Activated naive CD8-positive, alpha-beta T cell treated with anti-CD3 and anti-CD28 coated beads, Interleukin-2, amount 10 ng/mL, durations not matched to agents 7 days and 5 days (primary cell): ENCODE data around the gene SNX3. TPM values are rescaled to one million over a fixed set of nuclear protein-coding genes. Genes with fewer than 3 reads are reported as not detected.
"Not testable (repeated sequence)": the region's sequence is repeated elsewhere in the genome, so short reads cannot be mapped to it uniquely, and the experiment has no call there.

ENCODE experiments used
- ATAC-seq: fragments of 150-1000 bp; cut with Tn5 transposase; one replicate; pipeline ENCODE4 v1.10.0; 2021; ENCODE audit warnings: low read depth, moderate library complexity
- POLR2A ChIA-PET: fragments of 350-600 bp; sonication (Branson Sonifier 250); formaldehyde crosslinking; loops from one replicate; lab custom pipeline; 2021; ENCODE audit warnings: antibody characterized with exemption; lab: Charles Lee
- DNase-seq: peaks from one replicate; pipeline ENCODE4 v3.0.0; 2021
- H3K27ac Mint-ChIP-seq: one replicate; pipeline ENCODE4 v1.8.0; 2022; ENCODE audit warnings: mild to moderate bottlenecking, mixed read lengths
- H3K27me3 Mint-ChIP-seq: one replicate; pipeline ENCODE4 v1.8.0; 2022; ENCODE audit warnings: mild to moderate bottlenecking, moderate library complexity, mixed read lengths
- H3K36me3 Mint-ChIP-seq: one replicate; pipeline ENCODE4 v1.8.0; 2021; ENCODE audit warnings: mild to moderate bottlenecking, mixed read lengths
- H3K4me1 Mint-ChIP-seq: one replicate; pipeline ENCODE4 v1.8.0; 2021; ENCODE audit warnings: mixed read lengths
- H3K4me3 Mint-ChIP-seq: one replicate; pipeline ENCODE4 v1.8.0; 2022; ENCODE audit warnings: mild to moderate bottlenecking, moderate library complexity, mixed read lengths
- H3K9me3 Mint-ChIP-seq: one replicate; pipeline ENCODE4 v1.8.0; 2021; ENCODE audit warnings: mixed read lengths
- total RNA-seq, 2 experiments: library from RNA; stranded (reverse); gene quantifications; one replicate each; pipeline ENCODE4 v1.2.3, GENCODE V29; 2021

Gene SNX3
- total RNA-seq, 2 experiments from 2014 or later: 85.0 to 92.5 TPM

DNA sequence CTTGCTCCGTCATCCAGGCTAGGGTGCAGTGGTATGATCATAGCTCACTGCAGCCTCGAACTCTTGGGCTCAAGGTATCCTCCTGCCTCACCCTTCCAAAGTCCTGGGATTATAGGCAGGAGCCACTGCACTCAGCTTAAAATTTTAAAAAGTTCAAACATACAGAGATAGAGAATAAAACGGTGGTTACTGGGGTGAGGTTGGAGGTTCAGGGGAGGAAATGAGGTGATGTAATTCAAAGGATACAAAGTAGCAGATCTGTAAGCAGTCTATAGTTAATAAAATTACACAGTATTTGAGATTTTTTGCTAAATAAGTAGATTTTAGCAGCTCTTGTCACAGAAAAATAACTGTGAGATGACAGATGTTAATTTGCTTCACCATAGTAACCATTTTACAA lies 26.5 kb upstream of the SNX3 start:
- ATAC-seq (peak; percentile 82), DNase-seq (no peak)
- H3K36me3 Mint-ChIP-seq: peaks cover 4% of the 10 kb centered on the region
- POLR2A ChIA-PET: interaction anchor here (1.1 to 1.2 kb wide), 2 partner anchors 14 to 26 kb away, joined by 3 to 5 read pairs; partner anchors contain the start of gene SNX3
- peaks cover 10% of the 10 kb centered on the region for H3K27me3 Mint-ChIP-seq
- H3K4me3 Mint-ChIP-seq: peak overlapping the region; percentile 71
- peaks cover 26% of the 10 kb centered on the region for H3K4me1 Mint-ChIP-seq
- no peaks in the 10 kb centered on the region for H3K9me3 Mint-ChIP-seq
- H3K27ac Mint-ChIP-seq: peak overlapping the region; percentile 74

DNA sequence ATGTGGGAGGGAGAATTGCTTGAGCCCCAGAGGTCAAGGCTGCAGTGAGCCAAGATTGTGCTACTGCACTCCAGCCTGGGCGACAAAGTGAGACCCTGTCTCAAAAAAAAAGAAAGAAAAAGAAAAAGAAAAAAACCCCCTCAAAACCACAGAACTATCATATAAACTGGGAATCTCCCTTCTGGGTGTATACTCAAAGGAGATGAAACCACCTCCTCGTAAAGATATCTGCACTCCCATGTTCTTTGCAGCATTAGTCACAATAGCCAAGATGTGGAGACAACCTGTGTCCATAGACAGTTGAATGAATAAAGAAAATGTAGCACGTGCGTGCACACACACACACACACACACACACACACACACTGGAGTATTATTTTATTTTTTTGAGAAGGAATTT lies 25.5 kb upstream of the SNX3 start:
- H3K36me3 Mint-ChIP-seq: peaks cover 4% of the 10 kb centered on the region
- no peaks in the 10 kb centered on the region for H3K9me3 Mint-ChIP-seq
- peaks cover 25% of the 10 kb centered on the region for H3K4me1 Mint-ChIP-seq
- ATAC-seq (no peak), DNase-seq (no peak)
- H3K4me3 Mint-ChIP-seq: no peak overlapping the region
- peaks cover 6% of the 10 kb centered on the region for H3K27me3 Mint-ChIP-seq
- no peak overlapping the region for H3K27ac Mint-ChIP-seq
- POLR2A ChIA-PET: no interaction called here

GRCh38 chr6:108285381-108285780 lies 24.5 kb upstream of the SNX3 start:
- POLR2A ChIA-PET: interaction anchor here (0.8 kb wide), 1 partner anchor 24 kb away, joined by 4 read pairs; the partner anchor contains the start of gene SNX3
- peaks cover 4% of the 10 kb centered on the region for H3K36me3 Mint-ChIP-seq
- no peaks in the 10 kb centered on the region for H3K9me3 Mint-ChIP-seq
- peaks cover 25% of the 10 kb centered on the region for H3K4me1 Mint-ChIP-seq
- H3K27ac Mint-ChIP-seq: no peak overlapping the region
- no peak overlapping the region for H3K4me3 Mint-ChIP-seq
- ATAC-seq (no peak), DNase-seq (no peak)
- H3K27me3 Mint-ChIP-seq: peaks cover 3% of the 10 kb centered on the region

GRCh38 chr6:108277831-108278230 lies 17.0 kb upstream of the SNX3 start:
- Mint-ChIP-seq H3K36me3 (no peaks in the 10 kb centered on the region), H3K27ac (no peak overlapping the region), H3K9me3 (no peaks in the 10 kb centered on the region), H3K4me1 (no peaks in the 10 kb centered on the region), H3K4me3 (no peak overlapping the region), H3K27me3 (peaks cover 16% of the 10 kb centered on the region)
- ATAC-seq (no peak), DNase-seq (no peak)
- POLR2A ChIA-PET: no interaction called here

DNA sequence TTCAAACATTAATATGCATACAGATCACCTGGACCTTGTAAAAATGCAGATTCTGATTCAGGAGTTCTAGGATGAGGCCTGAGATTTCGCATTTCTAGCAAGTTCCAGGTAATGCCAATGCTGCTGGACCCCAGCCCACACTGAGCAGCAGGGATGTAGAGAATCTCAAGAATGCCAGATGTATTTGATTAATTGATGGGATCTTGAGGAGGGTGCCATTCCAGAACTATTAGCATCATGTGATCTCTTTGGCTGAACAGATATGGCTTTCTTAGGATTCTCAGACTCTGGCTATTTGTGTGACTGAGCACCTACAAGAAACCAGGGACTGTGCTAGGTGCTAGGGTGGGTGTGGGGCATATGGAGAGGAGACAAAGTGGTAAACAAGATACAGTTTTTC lies 16.5 kb upstream of the SNX3 start:
- no peak overlapping the region for H3K27ac Mint-ChIP-seq
- no peak for ATAC-seq
- POLR2A ChIA-PET: no interaction called here
- no peak overlapping the region for H3K4me3 Mint-ChIP-seq
- no peak for DNase-seq
- peaks cover 19% of the 10 kb centered on the region for H3K27me3 Mint-ChIP-seq
- H3K4me1 Mint-ChIP-seq: no peaks in the 10 kb centered on the region
- H3K36me3 Mint-ChIP-seq: no peaks in the 10 kb centered on the region
- H3K9me3 Mint-ChIP-seq: no peaks in the 10 kb centered on the region

DNA sequence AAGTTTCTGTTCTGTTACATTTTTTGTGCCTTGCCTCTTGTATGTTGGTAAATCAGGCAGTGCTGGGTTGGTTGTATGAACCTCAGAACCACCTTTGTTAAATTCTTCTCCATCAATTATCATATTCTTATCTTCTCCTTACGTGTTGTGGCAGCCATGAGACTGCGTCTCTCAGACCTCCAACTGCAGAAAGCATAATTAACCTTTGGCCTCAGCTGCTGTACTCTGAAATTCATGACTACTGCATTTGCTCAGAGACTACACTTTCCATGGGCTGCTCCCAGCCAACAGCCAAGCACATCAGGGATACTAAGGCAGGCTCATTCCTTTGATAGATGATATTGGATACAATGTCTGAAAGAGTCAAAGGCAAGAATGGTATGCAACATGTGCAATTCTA lies 15.1 kb upstream of the SNX3 start:
- Mint-ChIP-seq H3K27me3 (peaks cover 19% of the 10 kb centered on the region), H3K36me3 (no peaks in the 10 kb centered on the region), H3K9me3 (no peaks in the 10 kb centered on the region), H3K27ac (no peak overlapping the region), H3K4me1 (no peaks in the 10 kb centered on the region), H3K4me3 (no peak overlapping the region)
- POLR2A ChIA-PET: no interaction called here
- no peak for ATAC-seq
- DNase-seq: no peak

GRCh38 chr6:108274546-108274945 lies 13.7 kb upstream of the SNX3 start:
- Mint-ChIP-seq H3K9me3 (no peaks in the 10 kb centered on the region), H3K36me3 (no peaks in the 10 kb centered on the region), H3K27me3 (peaks cover 14% of the 10 kb centered on the region), H3K27ac (no peak overlapping the region), H3K4me3 (no peak overlapping the region), H3K4me1 (no peaks in the 10 kb centered on the region)
- DNase-seq (no peak), ATAC-seq (no peak)
- POLR2A ChIA-PET: interaction anchor here (0.5 kb wide), 1 partner anchor 8 kb away, joined by 3 read pairs; no protein-coding TSS in a partner anchor

DNA sequence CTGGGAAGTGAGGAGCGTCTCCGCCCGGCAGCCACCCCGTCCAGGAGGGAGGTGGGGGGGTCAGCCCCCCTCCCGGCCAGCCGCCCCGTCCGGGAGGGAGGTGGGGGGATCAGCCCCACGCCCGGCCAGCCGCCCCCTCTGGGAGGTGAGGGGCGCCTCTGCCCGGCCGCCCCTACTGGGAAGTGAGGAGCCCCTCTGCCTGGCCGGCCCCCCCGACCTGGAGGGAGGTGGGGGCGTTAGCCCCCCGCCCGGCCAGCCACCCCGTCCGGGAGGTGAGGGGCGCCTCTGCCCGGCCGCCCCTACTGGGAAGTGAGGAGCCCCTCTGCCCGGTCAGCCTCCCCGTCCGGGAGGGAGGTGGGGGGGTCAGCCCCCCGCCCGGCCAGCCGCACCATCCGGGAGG lies 9.1 kb upstream of the SNX3 start:
- H3K36me3 Mint-ChIP-seq, H3K27me3 Mint-ChIP-seq, H3K9me3 Mint-ChIP-seq, ATAC-seq, H3K4me3 Mint-ChIP-seq, DNase-seq, H3K4me1 Mint-ChIP-seq, POLR2A ChIA-PET, H3K27ac Mint-ChIP-seq: not testable (repeated sequence)

DNA sequence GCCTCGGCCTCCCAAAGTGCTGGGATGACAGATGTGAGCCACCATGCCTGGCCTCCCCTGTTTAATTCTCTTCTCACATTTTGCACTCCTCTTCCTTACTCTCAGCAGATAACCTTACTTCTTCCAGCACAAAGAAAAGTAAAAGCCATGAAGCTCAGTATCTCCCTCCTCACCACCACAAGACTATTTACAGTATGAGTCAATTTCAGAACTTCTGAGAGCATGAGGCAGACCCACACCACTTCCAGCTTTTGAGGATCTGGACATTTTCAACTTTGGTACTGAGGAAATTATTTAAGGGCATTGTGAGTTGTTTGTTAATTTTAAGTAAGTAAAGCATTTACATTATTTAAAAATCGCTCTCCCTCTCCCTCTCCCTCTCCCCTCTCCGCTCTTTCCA lies 8.0 kb upstream of the SNX3 start:
- peaks cover 3% of the 10 kb centered on the region for H3K4me1 Mint-ChIP-seq
- DNase-seq (no peak), ATAC-seq (no peak)
- POLR2A ChIA-PET: interaction anchor here (0.6 to 0.8 kb wide), 2 partner anchors 20 to 27 kb away, joined by 3 read pairs; no protein-coding TSS in a partner anchor
- H3K27ac Mint-ChIP-seq: no peak overlapping the region
- no peaks in the 10 kb centered on the region for H3K9me3 Mint-ChIP-seq
- H3K4me3 Mint-ChIP-seq: no peak overlapping the region
- H3K36me3 Mint-ChIP-seq: no peaks in the 10 kb centered on the region
- H3K27me3 Mint-ChIP-seq: peaks cover 6% of the 10 kb centered on the region

DNA sequence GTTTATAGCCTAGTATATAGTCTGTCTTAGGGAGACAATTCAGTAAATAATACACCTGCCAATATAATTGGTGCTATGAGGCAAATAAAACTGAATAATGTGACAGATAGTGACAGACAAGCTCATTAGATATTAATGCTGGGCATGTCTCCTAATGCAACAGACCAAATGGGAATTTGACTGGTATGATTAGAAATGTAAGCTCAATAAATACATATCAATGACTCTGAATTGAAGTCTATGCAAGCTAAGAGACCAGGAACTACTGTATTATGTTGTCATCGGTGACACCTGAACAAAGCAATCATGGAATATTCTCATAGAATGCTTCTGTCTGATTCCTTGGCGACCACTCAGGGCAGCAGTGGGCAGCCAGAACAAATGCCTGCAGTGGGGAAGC lies 2.5 kb upstream of the SNX3 start:
- ATAC-seq: no peak
- peaks cover 2% of the 10 kb centered on the region for H3K36me3 Mint-ChIP-seq
- POLR2A ChIA-PET: no interaction called here
- H3K4me1 Mint-ChIP-seq: peaks cover 13% of the 10 kb centered on the region
- H3K27ac Mint-ChIP-seq: no peak overlapping the region
- no peak for DNase-seq
- H3K27me3 Mint-ChIP-seq: peaks cover 4% of the 10 kb centered on the region
- H3K9me3 Mint-ChIP-seq: no peaks in the 10 kb centered on the region
- no peak overlapping the region for H3K4me3 Mint-ChIP-seq

- no peaks in the 10 kb centered on the region for H3K9me3 Mint-ChIP-seq
- peak overlapping the region; percentile 84 for H3K4me3 Mint-ChIP-seq
- no peak for DNase-seq
- peaks cover 20% of the 10 kb centered on the region for H3K4me1 Mint-ChIP-seq
- peaks cover 4% of the 10 kb centered on the region for H3K27me3 Mint-ChIP-seq
- H3K27ac Mint-ChIP-seq: peak overlapping the region; percentile 89
- H3K36me3 Mint-ChIP-seq: peaks cover 5% of the 10 kb centered on the region
- ATAC-seq: peak; percentile 17
- POLR2A ChIA-PET: interaction anchor here (0.6 to 2.5 kb wide), 14 partner anchors 8 to 801 kb away, joined by 3 to 32 read pairs (median 4); partner anchors contain the start of genes AFG1L and PDSS2
Observed at GRCh38 chr6:108260126-108260808, 573 bp downstream of the SNX3 start.

DNA sequence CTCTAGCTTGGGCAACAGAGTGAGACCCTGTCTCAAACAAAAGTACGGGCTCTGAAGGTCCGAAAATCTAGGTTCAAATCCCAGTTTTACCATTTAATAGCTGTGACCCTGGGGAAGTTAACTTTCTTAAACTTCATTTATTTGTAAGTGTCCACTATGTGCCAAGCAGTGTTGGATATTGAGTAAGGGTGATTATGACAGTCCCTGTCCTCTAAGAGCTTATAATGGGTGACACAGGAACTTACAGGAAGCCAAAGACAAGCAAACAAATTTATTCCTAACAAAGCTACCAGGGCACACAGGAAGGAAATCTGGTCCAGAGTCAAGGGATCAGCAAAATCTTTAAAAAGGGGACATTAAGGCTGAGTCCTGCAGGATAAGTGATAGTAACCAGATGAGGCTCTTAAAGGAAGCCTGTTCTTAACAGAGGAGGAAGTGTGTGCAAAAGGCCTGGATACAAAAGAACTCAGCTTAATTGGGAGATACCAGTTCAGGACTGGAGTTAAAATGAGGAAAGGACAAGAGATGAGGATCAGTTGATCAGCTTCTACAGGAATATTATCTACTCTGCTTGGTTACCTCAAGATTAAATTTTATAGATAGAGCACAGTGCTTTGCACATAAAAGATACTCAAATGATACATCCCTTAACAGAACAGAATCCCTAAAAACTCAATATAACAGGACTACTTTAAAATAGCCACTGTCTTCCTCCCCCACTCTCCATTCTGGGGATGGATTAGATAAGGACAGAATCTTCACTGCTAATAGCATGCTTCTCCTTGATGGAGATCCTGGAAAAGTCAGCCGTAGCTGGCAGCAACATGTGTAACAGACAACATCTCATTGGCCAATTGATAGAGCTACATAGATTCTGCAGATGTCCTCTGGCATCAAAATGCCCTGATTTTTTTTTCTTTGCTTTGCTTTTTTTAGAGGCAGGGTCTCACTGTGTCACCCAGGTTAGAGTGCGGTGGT lies 6.1 kb downstream of the SNX3 start:
- H3K4me1 Mint-ChIP-seq: peaks cover 41% of the 10 kb centered on the region
- no peak for DNase-seq
- H3K4me3 Mint-ChIP-seq: no peak overlapping the region
- no peak overlapping the region for H3K27ac Mint-ChIP-seq
- no peaks in the 10 kb centered on the region for H3K9me3 Mint-ChIP-seq
- POLR2A ChIA-PET: interaction anchor here (1.0 kb wide), 1 partner anchor 31 kb away, joined by 3 read pairs; no protein-coding TSS in a partner anchor
- no peaks in the 10 kb centered on the region for H3K27me3 Mint-ChIP-seq
- no peak for ATAC-seq
- peaks cover 18% of the 10 kb centered on the region for H3K36me3 Mint-ChIP-seq

DNA sequence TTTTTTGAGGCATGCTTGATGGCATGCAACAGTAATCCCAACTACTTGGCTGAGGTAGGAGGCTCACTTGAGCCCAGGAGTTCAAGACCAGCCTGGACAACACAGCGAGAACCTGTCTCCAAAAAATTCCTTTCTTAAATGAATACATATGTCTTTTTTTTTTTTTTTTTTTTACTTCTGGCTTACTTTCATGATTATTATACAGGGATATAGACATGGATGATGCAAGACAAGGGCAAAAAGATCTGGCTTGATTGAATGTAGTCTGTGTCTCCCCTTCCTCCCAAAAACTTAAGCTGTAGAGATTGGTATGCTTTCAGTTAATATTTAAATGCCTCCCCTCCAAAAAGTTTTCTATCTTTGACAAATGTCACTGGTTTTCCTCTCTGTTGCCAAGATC lies 7.6 kb downstream of the SNX3 start:
- Mint-ChIP-seq H3K27ac (no peak overlapping the region), H3K4me3 (no peak overlapping the region), H3K9me3 (no peaks in the 10 kb centered on the region), H3K4me1 (peaks cover 36% of the 10 kb centered on the region), H3K27me3 (no peaks in the 10 kb centered on the region), H3K36me3 (peaks cover 17% of the 10 kb centered on the region)
- no peak for DNase-seq
- POLR2A ChIA-PET: no interaction called here
- no peak for ATAC-seq
